Esophagus squamous epithelium (tissue), 5 donors: ENCODE results near the gene TXNDC2. TPM values are rescaled to one million over a fixed set of nuclear protein-coding genes. Genes with fewer than 3 reads are reported as not detected.

Experiments
- DNase-seq: peaks from one replicate; lab custom pipeline; 2025; lab: John Stamatoyannopoulos, UW
- H3K27ac ChIP-seq, 4 donors: fragments of 200-600 bp; sonication (generic); one replicate each; pipeline ENCODE4 v1.5.1; 2016 to 2019; ENCODE audit warnings: mild to moderate bottlenecking in 1 of 4
- H3K27me3 ChIP-seq, 4 donors: fragments of 200-600 bp; sonication (generic); 1 replicate in 3 of 4; 2 replicates in 1 of 4; pipeline versions ENCODE4 v1.5.1 to v1.6.0; 2017 to 2021; ENCODE audit warnings: antibody characterized with exemption in 1 of 4
- H3K36me3 ChIP-seq, 3 donors: fragments of 200-600 bp; sonication (generic); one replicate each; pipeline ENCODE4 v1.5.1; 2016 to 2019
- H3K4me1 ChIP-seq, 3 donors: fragments of 200-600 bp; sonication (generic); one replicate each; pipeline ENCODE4 v1.5.1; 2017 to 2019
- H3K4me3 ChIP-seq, 4 donors: fragments of 200-600 bp; sonication (generic); 1 replicate in 3 of 4; 2 replicates in 1 of 4; pipeline ENCODE4 v1.5.1; 2016 to 2019; ENCODE audit warnings: mild to moderate bottlenecking in 2 of 4, moderate library complexity in 1 of 4
- H3K9me3 ChIP-seq, 3 donors: fragments of 200-600 bp; sonication (generic); one replicate each; pipeline ENCODE4 v1.5.1; 2016 to 2019
- CTCF ChIP-seq, 6 experiments: fragments of 450-650 bp in 4 of 6; fragments of 200-600 bp in 2 of 6; sonication (generic) in 2 of 6; IDR thresholded peaks; one replicate each; pipeline ENCODE4 v1.5.1; 2016 to 2019; ENCODE audit warnings: antibody characterized with exemption in 6 of 6, mild to moderate bottlenecking in 4 of 6, moderate library complexity in 4 of 6
- POLR2A ChIP-seq, 4 donors: fragments of 450-650 bp; IDR thresholded peaks; one replicate each; pipeline ENCODE4 v1.6.1; 2017; ENCODE audit warnings: antibody characterized with exemption in 4 of 4, mild to moderate bottlenecking in 4 of 4, moderate library complexity in 3 of 4
- WGBS, 2 donors: methylation state at CpG; one replicate each; pipeline ENCODE4 v1.1.5; 2018; 5-methylcytosine and 5-hydroxymethylcytosine counted together
- intact Hi-C: fragments of 100-400 bp; cut with DNase I; formaldehyde crosslinking; loops from one replicate; pipeline ENCODE4 v1.15.0; 2022
- total RNA-seq, 4 donors: library from RNA; depleted of rRNA; stranded (reverse); fragments of >200 nt; gene quantifications; one replicate each; pipeline ENCODE4 v1.1.0, GENCODE V29; 2016
- donor health status: DM: yes; HTN: yes; CAD: no.

The TXNDC2 gene
- total RNA-seq, 4 donors from 2014 or later: 0.09 TPM; not detected in 3

- DNase-seq: no peak
- H3K27me3 ChIP-seq: no peaks in the 10 kb centered on the region
- peaks cover 0 to 14% (median 0%) of the 10 kb centered on the region in 3 donors for H3K36me3 ChIP-seq
- H3K27ac ChIP-seq: no peak overlapping the region
- H3K9me3 ChIP-seq: no peaks in the 10 kb centered on the region
- peaks cover 15 to 28% (median 25%) of the 10 kb centered on the region in 3 donors for H3K4me1 ChIP-seq
- intact Hi-C loops: no loop called here
- TF ChIP-seq CTCF (IDR thresholded peaks at IDR 0.05): no peak
- TF ChIP-seq POLR2A (IDR thresholded peaks at IDR 0.05): no peak
- no peak overlapping the region for H3K4me3 ChIP-seq
- 81 to 88% methylated on average over 6 to 7 of the region's 7 CpGs for WGBS, 2 donors
Observed at GRCh38 chr18:9859232-9859631, 26.5 kb upstream of the TXNDC2 start.

- intact Hi-C loops: no loop called here
- Histone ChIP-seq H3K9me3 (peaks cover 0 to 4% (median 2%) of the 10 kb centered on the region in 3 donors), H3K4me1 (peaks cover 6 to 13% (median 10%) of the 10 kb centered on the region in 3 donors), H3K27ac (no peak overlapping the region), H3K36me3 (peaks cover 0 to 14% (median 0%) of the 10 kb centered on the region in 3 donors), H3K27me3 (no peaks in the 10 kb centered on the region), H3K4me3 (no peak overlapping the region)
- 43 to 69% methylated on average over 4 of the region's 4 CpGs for WGBS, 2 donors
- TF ChIP-seq POLR2A (IDR thresholded peaks at IDR 0.05) (no peak), CTCF (IDR thresholded peaks at IDR 0.05) (no peak)
- DNase-seq: no peak
Observed at GRCh38 chr18:9860682-9861081, 25.1 kb upstream of the TXNDC2 start.

GRCh38 chr18:9861157-9861556 lies 24.6 kb upstream of the TXNDC2 start:
- peaks cover 0 to 14% (median 0%) of the 10 kb centered on the region in 3 donors for H3K36me3 ChIP-seq

GRCh38 chr18:9861933-9862332 lies 23.8 kb upstream of the TXNDC2 start:
- Histone ChIP-seq H3K36me3 (peaks cover 0 to 14% (median 0%) of the 10 kb centered on the region in 3 donors), H3K27me3 (no peaks in the 10 kb centered on the region), H3K9me3 (peaks cover 0 to 10% (median 7%) of the 10 kb centered on the region in 3 donors), H3K27ac (no peak overlapping the region), H3K4me1 (peaks cover 0 to 7% (median 0%) of the 10 kb centered on the region in 3 donors), H3K4me3 (no peak overlapping the region)
- intact Hi-C loops: no loop called here
- no peak for TF ChIP-seq CTCF (IDR thresholded peaks at IDR 0.05)
- TF ChIP-seq POLR2A (IDR thresholded peaks at IDR 0.05): no peak
- 53 to 84% methylated on average over 4 of the region's 4 CpGs for WGBS, 2 donors
- DNase-seq: no peak

More at GRCh38 chr18:9861157-9861556, 24.6 kb upstream of the TXNDC2 start:
- Histone ChIP-seq H3K4me1 (peaks cover 2 to 9% (median 6%) of the 10 kb centered on the region in 3 donors), H3K27me3 (no peaks in the 10 kb centered on the region), H3K27ac (no peak overlapping the region), H3K4me3 (no peak overlapping the region), H3K9me3 (peaks cover 0 to 7% (median 7%) of the 10 kb centered on the region in 3 donors)
- no peak for TF ChIP-seq CTCF (IDR thresholded peaks at IDR 0.05)
- TF ChIP-seq POLR2A (IDR thresholded peaks at IDR 0.05): no peak
- DNase-seq: no peak
- intact Hi-C loops: no loop called here

GRCh38 chr18:9862686-9863085 lies 23.1 kb upstream of the TXNDC2 start:
- Histone ChIP-seq H3K4me3 (no peak overlapping the region), H3K27me3 (no peaks in the 10 kb centered on the region), H3K36me3 (peaks cover 0 to 14% (median 0%) of the 10 kb centered on the region in 3 donors), H3K4me1 (peaks cover 0 to 14% (median 0%) of the 10 kb centered on the region in 3 donors), H3K9me3 (peaks cover 0 to 10% (median 7%) of the 10 kb centered on the region in 3 donors), H3K27ac (no peak overlapping the region)
- DNase-seq: no peak
- WGBS, 2 donors: 56 to 67% methylated on average over 3 of the region's 3 CpGs
- TF ChIP-seq CTCF (IDR thresholded peaks at IDR 0.05) (no peak), POLR2A (IDR thresholded peaks at IDR 0.05) (no peak)
- intact Hi-C loops: no loop called here
